Dendritic cell treated with granulocyte-macrophage colony-stimulating factor and Interleukin-4, amounts not matched to agents 40 ng/mL and 50 ng/mL, for 4 days (primary cell): ENCODE measurements around the gene ZIC1.

Experiments used
- H3K27ac Mint-ChIP-seq: one replicate; pipeline ENCODE4 v1.8.0; 2022; ENCODE audit warnings: mild to moderate bottlenecking, mixed read lengths
- H3K27me3 Mint-ChIP-seq: one replicate; pipeline ENCODE4 v1.8.0; 2022; ENCODE audit warnings: mild to moderate bottlenecking, mixed read lengths
- H3K36me3 Mint-ChIP-seq: one replicate; pipeline ENCODE4 v1.8.0; 2022; ENCODE audit warnings: low read depth, mixed read lengths
- H3K4me1 Mint-ChIP-seq: one replicate; pipeline ENCODE4 v1.8.0; 2022; ENCODE audit warnings: low read depth, mixed read lengths
- H3K4me3 Mint-ChIP-seq: one replicate; pipeline ENCODE4 v1.8.0; 2022; ENCODE audit warnings: mild to moderate bottlenecking, moderate library complexity, mixed read lengths
- H3K9me3 Mint-ChIP-seq: one replicate; pipeline ENCODE4 v1.8.0; 2022; ENCODE audit warnings: mixed read lengths
- intact Hi-C: fragments of 100-400 bp; cut with micrococcal nuclease; formaldehyde crosslinking; loops from one replicate; pipeline ENCODE4 v1.15.0; 2022

ZIC1 gene

DNA sequence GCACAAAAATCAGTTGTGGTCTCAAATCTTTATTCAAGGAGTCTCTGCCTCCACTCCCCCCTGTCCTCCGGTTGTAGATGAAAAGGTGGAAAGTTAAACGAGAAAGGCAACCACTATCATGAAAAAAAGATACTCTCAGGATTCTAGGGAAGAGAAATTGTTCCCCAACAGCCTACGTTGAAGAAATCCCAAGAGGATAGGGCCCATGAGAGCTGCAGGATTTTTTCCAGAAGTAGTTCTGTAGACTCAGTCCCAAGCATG, 14.3 kb downstream of the ZIC1 start:
- intact Hi-C loops: no loop called here
- Mint-ChIP-seq H3K27ac (no peak overlapping the region), H3K36me3 (no peaks in the 10 kb centered on the region), H3K27me3 (peaks cover 71% of the 10 kb centered on the region), H3K9me3 (peaks cover 17% of the 10 kb centered on the region), H3K4me3 (no peak overlapping the region), H3K4me1 (no peaks in the 10 kb centered on the region)

DNA sequence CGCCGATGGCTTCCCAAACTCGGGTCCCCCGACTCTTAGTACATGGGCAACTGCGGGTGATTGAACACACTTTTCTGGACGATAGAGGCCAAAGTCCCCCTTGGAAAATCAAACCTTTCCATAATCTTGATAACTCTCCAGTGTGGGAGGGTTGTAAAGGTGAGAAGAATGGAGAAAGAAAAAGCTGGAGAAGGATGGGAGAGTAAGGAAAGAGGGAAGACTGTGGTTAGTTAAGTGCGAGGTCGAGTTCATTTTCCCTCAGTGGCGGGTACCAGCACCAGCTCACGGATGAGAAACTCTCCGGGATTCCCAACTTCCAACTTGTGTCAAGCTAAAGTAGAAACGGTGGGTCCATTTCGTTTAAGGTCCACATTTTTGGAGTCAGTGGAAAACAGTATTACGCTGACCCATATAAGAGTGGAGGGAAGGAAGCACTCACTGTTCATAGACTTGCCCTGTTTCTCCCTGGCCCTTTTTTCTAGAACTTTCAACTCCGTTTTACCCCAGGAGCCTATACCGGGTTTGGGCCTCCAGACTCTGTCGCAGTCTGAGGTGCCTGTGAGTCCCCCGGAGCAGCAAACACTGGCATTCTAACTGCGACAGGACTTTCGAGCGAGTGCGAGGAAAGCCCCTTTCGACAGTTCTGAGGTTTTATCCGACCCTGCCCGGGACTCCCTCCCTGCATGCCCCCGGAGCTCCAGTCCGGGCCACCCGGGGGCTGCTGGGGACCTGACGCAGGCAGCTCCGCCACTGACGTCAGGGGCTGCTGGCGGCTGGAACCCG, 14.8 kb downstream of the ZIC1 start:
- peaks cover 17% of the 10 kb centered on the region for H3K9me3 Mint-ChIP-seq
- no peak overlapping the region for H3K27ac Mint-ChIP-seq
- no peak overlapping the region for H3K4me3 Mint-ChIP-seq
- intact Hi-C loops: no loop called here
- peaks cover 66% of the 10 kb centered on the region for H3K27me3 Mint-ChIP-seq
- no peaks in the 10 kb centered on the region for H3K36me3 Mint-ChIP-seq
- no peaks in the 10 kb centered on the region for H3K4me1 Mint-ChIP-seq

DNA sequence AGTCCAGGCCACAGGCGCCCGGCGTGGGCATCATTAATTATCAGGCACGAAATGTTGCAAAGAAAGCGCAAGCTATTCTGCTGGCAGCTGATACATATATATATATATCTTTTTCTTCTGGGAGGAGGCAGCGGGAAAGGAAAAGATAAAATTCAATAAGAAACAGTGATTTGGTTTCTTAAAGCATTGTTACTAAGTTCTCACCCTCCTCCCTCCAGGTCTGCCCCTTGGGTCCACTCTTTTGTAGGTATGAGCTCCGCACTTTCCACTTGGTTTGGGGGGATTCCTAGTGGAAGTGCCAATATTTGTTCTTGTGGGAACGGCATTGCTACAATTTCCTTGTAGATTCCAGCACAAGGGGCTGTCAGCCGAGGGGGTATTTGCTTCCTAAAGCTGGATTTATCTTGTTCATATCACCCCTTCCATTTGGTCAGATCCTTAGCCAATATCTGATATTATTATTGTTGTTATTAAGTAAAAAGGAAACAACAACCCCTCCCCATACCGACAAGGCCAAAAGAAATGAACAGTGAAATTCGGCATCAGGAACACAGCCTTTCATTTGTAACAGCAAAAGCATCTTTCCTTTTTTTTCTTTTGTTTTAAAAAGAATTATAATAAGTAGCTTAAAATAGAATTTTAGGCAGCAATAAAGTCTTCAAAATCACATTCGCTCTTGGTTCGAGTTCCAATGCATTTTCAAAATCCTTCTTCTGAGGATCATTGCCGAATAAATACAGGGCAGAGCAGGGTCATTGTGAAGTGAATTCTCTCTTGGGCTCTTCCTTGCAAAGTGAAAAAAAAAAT, 15.6 kb downstream of the ZIC1 start:
- peaks cover 58% of the 10 kb centered on the region for H3K27me3 Mint-ChIP-seq
- H3K9me3 Mint-ChIP-seq: peaks cover 12% of the 10 kb centered on the region
- intact Hi-C loops: no loop called here
- no peaks in the 10 kb centered on the region for H3K4me1 Mint-ChIP-seq
- no peak overlapping the region for H3K4me3 Mint-ChIP-seq
- H3K27ac Mint-ChIP-seq: no peak overlapping the region
- H3K36me3 Mint-ChIP-seq: no peaks in the 10 kb centered on the region

DNA sequence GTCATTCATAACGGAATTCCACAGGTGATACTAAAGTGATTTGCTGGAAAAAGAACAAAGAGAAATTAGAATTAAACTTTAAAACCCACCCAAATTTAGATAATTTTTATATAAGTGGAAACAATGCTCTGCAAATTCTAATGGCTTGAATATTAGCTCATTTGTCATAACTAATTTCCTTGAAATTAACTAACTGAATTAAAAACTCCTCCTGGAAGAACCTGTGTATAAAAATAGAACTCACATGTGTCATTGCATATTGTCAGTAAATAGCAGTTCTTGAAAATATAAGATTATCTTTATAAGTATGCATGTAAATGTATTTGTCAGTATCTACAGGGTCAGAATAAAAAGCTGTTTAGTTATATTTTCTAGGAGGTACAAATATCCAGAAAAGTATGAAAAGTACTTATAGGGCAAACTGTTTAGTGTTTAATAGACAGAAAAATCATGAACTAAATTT, 16.3 kb downstream of the ZIC1 start:
- Mint-ChIP-seq H3K4me1 (no peaks in the 10 kb centered on the region), H3K36me3 (no peaks in the 10 kb centered on the region), H3K4me3 (no peak overlapping the region), H3K27me3 (peaks cover 52% of the 10 kb centered on the region), H3K27ac (no peak overlapping the region), H3K9me3 (peaks cover 9% of the 10 kb centered on the region)
- intact Hi-C loops: no loop called here

DNA sequence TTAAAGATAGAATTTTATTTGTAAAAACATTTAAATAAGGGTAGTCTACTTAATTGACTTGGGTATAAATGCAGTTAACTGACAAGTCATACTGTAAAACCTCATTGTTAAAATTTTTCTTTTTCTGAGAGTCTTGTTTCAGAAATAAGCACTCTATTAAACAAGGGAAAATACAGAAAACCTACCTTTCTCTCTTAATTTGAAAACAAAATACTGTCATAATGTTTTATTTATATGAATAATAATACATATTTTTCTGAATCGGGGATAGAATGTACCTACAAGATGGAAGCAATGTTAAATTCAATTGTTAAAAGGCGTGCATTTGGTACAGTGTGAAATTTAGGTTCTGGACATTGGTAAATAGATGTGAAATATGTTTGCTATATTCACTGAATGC, 17.8 kb downstream of the ZIC1 start:
- intact Hi-C loops: no loop called here
- H3K4me3 Mint-ChIP-seq: no peak overlapping the region
- no peak overlapping the region for H3K27ac Mint-ChIP-seq
- H3K27me3 Mint-ChIP-seq: peaks cover 37% of the 10 kb centered on the region
- no peaks in the 10 kb centered on the region for H3K36me3 Mint-ChIP-seq
- H3K9me3 Mint-ChIP-seq: peaks cover 9% of the 10 kb centered on the region
- no peaks in the 10 kb centered on the region for H3K4me1 Mint-ChIP-seq

DNA sequence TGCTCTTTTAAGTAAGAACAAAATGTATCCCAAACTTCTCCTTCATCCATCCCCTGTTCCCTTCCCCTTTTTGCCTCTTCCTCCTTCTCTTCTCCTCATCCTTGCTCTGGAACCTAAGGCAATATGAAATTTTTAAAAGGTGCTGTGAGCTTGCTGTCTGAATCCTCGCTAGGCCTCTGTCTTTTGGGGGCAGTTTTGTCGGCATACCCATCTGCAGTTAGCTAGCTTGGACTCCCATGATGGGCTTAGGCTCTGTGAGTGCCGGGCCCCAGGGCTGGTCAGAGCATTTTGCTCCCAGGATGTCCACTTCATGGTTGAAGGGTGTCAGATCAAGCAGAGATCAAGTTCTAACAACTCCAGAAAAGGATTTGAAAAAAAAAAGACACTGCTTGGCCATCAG, 18.6 kb downstream of the ZIC1 start:
- no peak overlapping the region for H3K27ac Mint-ChIP-seq
- intact Hi-C loops: no loop called here
- H3K4me1 Mint-ChIP-seq: no peaks in the 10 kb centered on the region
- H3K4me3 Mint-ChIP-seq: no peak overlapping the region
- H3K9me3 Mint-ChIP-seq: peaks cover 9% of the 10 kb centered on the region
- H3K36me3 Mint-ChIP-seq: no peaks in the 10 kb centered on the region
- H3K27me3 Mint-ChIP-seq: peaks cover 29% of the 10 kb centered on the region

DNA sequence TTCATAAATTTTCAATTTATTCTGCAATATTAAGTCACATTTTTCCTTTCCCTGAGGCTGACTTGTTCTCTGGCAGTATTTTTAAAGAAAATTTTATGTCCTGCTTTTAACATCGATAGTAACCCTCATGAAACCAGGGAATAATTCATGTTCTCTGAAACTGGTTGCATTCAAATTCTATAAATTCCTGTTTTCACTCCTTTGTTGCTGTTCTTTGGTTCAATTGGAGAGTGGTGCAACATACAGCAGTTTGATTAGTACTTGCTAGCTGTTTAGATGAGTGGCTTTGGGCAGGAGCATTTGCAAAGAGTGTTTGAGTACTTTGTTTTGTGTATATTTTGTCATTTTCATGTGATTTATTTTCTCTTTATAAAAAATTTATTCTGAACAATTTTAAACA, 19.2 kb downstream of the ZIC1 start:
- Mint-ChIP-seq H3K4me3 (no peak overlapping the region), H3K27me3 (peaks cover 23% of the 10 kb centered on the region), H3K27ac (no peak overlapping the region), H3K36me3 (no peaks in the 10 kb centered on the region), H3K4me1 (no peaks in the 10 kb centered on the region), H3K9me3 (peaks cover 7% of the 10 kb centered on the region)
- intact Hi-C loops: no loop called here

DNA sequence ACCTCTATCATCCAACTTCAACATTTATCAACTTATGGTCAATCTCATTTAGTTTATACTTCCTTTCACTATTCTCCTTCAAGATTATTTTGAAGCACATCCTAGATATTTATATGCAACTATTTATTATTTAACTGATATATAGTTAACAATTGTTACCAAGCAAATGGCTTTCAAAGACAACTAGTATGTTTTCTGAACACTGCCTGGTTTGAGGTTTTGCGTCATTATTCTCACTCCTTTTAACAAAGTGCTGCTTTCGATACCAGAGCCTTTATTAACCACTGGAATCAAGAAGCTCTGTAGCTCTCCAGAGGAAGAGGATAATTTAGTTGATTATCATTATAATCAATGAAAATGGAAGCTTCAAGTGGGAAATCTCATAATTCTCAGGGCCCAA, 19.6 kb downstream of the ZIC1 start:
- Mint-ChIP-seq H3K27me3 (peaks cover 18% of the 10 kb centered on the region), H3K9me3 (peaks cover 2% of the 10 kb centered on the region), H3K27ac (no peak overlapping the region), H3K4me1 (no peaks in the 10 kb centered on the region), H3K36me3 (no peaks in the 10 kb centered on the region), H3K4me3 (no peak overlapping the region)
- intact Hi-C loops: no loop called here

DNA sequence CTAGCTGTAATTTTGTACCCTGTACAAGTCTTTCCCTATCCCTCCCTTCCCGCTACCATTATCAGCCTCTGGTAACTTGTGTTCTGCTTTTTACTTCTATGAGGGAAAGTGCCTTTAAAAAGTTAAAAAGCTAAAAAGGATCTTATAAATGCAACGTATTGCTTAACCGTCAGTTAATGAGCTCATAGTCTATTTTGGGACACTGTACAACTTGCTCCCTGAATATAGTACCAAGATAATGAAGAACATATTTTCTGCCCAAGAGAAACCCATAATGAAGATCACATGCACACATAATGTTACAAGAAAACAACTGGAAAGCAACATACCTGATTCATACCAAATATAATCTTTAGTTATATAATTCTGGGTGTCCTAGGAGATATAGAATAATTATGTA, 22.6 kb downstream of the ZIC1 start:
- Mint-ChIP-seq H3K36me3 (no peaks in the 10 kb centered on the region), H3K27ac (no peak overlapping the region), H3K4me1 (no peaks in the 10 kb centered on the region), H3K9me3 (no peaks in the 10 kb centered on the region), H3K27me3 (peaks cover 3% of the 10 kb centered on the region), H3K4me3 (no peak overlapping the region)
- intact Hi-C loops: no loop called here

DNA sequence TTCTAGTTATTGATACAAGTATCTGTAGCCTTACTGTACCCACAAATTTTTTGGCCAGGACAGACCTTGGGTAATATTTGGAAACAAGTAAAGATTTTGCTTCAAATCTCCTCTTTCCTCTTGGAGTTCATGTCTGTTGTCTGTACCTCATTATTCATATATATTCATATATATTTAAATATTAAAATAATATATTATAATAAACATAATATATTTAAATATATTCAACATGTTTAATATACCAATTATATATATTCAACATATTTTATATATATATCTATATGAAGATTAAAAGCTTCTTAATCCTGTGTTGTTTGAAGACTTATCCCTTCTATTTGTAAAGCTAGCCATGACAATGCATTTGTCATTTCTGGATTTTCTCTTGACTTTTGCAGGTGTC, 38.1 kb downstream of the ZIC1 start:
- no peaks in the 10 kb centered on the region for H3K4me1 Mint-ChIP-seq
- intact Hi-C loops: no loop called here
- H3K27me3 Mint-ChIP-seq: no peaks in the 10 kb centered on the region
- H3K4me3 Mint-ChIP-seq: no peak overlapping the region
- H3K27ac Mint-ChIP-seq: no peak overlapping the region
- no peaks in the 10 kb centered on the region for H3K36me3 Mint-ChIP-seq
- no peaks in the 10 kb centered on the region for H3K9me3 Mint-ChIP-seq

DNA sequence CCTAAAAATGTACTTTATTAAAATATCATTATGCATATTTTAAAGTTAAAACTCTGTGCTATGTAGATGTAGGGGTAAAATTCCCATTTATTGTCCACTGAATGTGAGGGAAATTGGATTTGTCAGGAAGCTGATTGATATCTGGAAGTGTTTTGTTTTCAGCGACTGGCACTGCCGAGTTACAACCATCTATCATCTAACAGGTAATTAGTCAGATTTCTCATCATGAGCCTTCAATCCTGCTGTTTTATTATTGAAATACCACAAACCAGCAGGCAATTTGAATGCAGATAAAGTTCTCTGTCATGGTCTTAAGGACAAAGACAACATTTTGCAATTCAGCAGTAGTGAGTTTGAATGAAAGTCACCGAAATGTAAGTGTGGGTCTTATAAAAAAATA, 40.5 kb downstream of the ZIC1 start:
- no peaks in the 10 kb centered on the region for H3K4me1 Mint-ChIP-seq
- H3K27ac Mint-ChIP-seq: no peak overlapping the region
- intact Hi-C loops: no loop called here
- H3K4me3 Mint-ChIP-seq: no peak overlapping the region
- H3K36me3 Mint-ChIP-seq: no peaks in the 10 kb centered on the region
- H3K9me3 Mint-ChIP-seq: no peaks in the 10 kb centered on the region
- no peaks in the 10 kb centered on the region for H3K27me3 Mint-ChIP-seq

DNA sequence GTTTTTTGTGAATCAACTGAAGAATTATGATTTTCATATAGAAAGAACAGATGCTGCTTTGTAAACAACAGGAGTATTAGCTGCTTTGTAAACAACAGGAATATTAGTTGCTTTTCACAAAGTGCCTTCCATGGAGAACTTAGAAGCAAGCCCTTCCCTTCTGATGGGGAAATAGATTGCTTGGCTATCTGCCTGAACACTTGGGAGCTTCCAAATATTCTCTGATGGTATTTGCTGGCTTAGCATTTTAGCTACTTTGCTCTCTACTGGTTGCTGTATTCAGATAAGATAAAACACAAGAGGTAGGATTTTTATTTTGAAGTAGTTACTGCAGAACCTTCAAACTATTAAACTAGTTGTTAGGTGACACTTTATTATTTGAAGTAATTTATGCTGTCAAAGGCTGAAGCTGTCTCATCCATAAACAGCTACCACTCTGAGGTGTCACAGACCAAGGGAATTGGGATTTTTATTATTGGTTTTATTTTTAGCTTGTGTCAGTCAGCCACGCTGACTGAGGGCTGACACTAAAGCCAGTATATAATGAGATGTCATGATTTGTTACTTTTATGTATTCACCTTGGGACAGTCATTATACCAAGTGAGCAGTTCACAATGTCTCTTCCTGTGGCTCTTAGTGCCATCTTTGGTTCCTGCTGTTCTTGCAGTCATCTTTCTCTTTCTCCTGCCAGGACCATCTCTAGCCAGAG, 50.0 kb downstream of the ZIC1 start:
- H3K27me3 Mint-ChIP-seq: no peaks in the 10 kb centered on the region
- H3K9me3 Mint-ChIP-seq: no peaks in the 10 kb centered on the region
- no peaks in the 10 kb centered on the region for H3K36me3 Mint-ChIP-seq
- no peaks in the 10 kb centered on the region for H3K4me1 Mint-ChIP-seq
- H3K27ac Mint-ChIP-seq: no peak overlapping the region
- no peak overlapping the region for H3K4me3 Mint-ChIP-seq
- intact Hi-C loops: no loop called here

DNA sequence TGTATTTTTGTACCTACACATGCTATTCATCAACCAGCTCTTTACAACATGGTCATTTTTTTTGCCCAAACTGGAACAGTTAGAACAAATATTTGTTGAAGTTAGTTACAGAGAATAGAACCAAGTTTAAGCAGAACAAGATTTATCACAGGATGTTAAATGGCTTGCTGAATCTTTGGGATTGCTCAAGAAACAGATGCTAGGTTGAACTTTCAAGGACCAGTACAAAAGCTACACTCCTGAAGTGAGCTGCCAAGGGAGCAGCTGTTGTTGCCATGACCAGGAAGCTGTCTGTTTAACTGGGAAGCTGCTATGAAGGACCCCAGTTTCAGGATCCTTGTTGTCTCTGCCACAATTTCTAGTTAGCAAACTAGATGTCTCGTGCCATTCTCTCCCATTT, 53.7 kb downstream of the ZIC1 start:
- H3K36me3 Mint-ChIP-seq: no peaks in the 10 kb centered on the region
- intact Hi-C loops: no loop called here
- H3K27ac Mint-ChIP-seq: no peak overlapping the region
- H3K9me3 Mint-ChIP-seq: no peaks in the 10 kb centered on the region
- no peak overlapping the region for H3K4me3 Mint-ChIP-seq
- no peaks in the 10 kb centered on the region for H3K27me3 Mint-ChIP-seq
- H3K4me1 Mint-ChIP-seq: no peaks in the 10 kb centered on the region
